Activated T-cell treated with anti-CD3 and anti-CD28 coated beads, Interleukin-2, amount 50 U/mL, for 48 hours (primary cell): ENCODE results near the gene ABCD1.

Experiments
- DNase-seq, 2 experiments: peaks; one replicate each; pipeline ENCODE4 v3.0.0-alpha.2; 2020

Gene ABCD1

GRCh38 chrX:153775293-153776119, 50.9 kb downstream of the ABCD1 start:
- DNase-seq, result no peak

GRCh38 chrX:153776120-153776599, 51.5 kb downstream of the ABCD1 start:
- no peak for DNase-seq

DNA sequence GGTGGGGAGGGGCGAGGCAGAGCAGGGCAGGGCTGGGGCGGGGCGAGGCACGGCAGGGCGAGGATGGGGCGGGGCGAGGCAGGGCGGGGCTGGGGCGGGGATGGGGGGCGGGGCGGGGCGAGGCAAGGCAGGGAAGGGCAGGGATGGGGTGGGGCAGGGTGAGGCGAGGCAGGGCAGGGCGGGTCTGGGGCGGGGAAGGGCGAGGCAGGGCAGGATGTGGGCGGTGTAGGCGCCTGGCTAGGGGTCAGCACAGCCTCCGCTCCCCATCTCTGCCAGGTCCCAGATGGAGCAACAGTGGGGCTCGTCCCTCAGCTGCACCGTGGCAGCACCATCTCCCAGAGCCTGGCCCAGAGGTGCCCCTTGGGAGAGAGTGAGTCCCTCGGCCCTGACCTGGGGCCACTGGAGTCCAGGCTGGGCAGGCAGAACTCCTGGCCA, 52.0 kb downstream of the ABCD1 start:
- no peak for DNase-seq

- DNase-seq, result no peak
Observed at GRCh38 chrX:153777261-153778090, 52.8 kb downstream of the ABCD1 start.

DNA sequence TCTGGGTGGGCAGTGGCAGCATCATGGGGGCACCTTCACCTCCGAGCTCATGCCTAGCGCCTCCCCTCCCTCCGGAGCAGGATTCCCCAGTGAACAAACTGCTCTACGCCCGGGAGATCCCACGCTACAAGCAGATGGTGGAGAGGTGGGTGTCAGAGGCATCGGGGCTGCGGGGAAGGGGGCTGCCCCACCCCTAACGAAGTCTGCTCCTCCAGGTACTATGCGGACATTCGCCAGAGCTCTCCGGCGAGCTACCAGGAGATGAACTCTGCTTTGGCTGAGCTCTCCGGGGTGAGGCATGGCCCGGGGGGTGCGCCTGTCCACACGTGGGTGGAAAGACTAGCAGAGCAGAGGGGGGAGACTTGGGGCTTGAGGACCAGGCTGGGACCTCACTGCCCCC, 53.5 kb downstream of the ABCD1 start:
- DNase-seq, result no peak

- no peak for DNase-seq
Observed at GRCh38 chrX:153778684-153779101, 54.0 kb downstream of the ABCD1 start.

DNA sequence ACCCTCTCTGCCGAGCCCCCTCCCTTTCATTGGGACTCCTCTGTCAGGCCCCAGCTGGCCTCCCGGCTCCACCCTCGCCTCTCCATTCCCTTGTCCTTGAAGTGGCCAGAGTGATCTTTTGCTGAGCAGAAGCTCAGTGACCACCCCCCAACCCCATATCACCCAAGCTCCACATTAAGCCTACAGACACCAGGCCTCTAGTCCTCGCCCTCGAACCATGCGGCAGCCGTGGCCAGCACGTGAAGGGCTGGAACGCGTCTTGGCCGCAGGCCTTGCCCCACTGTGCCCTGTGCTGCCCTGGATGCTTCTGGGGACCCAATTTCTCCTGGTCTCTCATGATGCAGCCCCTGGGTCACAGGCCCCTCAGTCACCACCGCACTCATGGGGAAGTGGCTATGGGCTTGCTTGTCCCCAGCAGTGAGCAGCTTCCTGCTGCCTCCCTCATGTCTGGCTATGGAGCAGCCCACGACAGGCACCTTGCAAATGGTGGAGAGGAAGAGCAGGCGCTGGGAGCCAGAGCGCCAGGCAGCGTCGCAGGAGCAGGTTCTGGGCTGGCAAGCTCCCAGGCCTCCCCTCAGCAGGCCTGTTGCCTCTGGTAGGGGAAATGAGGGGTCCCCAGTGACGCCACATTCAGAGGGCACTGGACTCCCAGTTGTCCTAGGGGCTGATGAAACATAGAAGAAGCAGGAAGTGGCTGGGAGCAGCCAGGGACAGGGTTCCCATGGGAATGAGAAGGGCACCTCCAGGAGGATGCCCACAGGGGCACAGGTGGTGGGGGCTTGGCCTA, 55.4 kb downstream of the ABCD1 start:
- no peak for DNase-seq

GRCh38 chrX:153780678-153781427, 56.2 kb downstream of the ABCD1 start, which contains the start of gene SRPK3:
TSS of gene SRPK3 (plus strand) at chrX:153781041. CDS start at chrX:153781087, 46 bp downstream.
- no peak for DNase-seq

DNA sequence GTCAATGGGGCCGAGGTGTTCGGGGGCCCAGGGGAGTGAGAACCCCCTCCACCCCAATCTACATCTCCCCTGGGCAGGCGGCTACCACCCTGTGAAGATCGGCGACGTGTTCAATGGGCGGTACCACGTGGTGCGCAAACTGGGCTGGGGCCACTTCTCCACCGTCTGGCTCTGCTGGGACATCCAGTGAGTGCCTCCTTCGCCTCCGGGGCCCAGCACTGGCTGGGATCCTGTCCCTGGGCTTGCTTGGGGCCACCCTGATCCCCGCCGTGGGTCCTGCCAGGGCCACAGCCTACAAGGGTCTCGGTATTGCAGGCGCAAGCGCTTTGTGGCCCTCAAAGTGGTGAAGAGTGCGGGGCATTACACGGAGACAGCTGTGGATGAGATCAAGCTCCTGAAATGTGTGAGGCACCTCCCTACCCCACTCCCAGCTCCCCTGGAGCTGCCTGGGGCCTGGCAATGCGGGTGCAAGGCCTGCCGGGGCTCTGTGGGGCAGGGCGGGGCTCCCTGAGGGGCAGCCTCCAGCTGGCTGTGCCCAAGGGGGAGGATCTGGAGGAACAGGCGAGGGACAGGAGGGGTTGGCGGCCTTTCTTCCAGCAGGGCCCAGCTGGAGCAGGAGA, 56.9 kb downstream of the ABCD1 start:
- DNase-seq, result no peak

- no peak for DNase-seq
Observed at GRCh38 chrX:153782313-153782712, 57.7 kb downstream of the ABCD1 start.

DNA sequence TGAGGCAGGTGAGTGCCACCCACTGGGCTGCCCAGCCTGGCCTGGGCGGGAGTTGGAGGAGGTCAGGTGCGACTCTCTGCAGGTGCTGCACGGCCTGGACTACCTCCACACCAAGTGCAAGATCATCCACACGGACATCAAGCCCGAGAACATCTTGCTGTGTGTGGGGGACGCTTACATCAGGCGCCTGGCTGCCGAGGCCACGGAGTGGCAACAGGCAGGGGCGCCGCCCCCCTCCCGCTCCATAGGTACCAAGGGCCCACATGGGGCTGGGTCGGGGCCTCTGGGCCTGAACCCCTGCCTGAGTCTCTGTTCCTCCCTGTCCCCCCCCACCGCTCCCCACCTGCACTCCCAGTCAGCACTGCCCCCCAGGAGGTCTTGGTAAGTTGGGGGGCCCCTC, 58.2 kb downstream of the ABCD1 start:
- DNase-seq, result no peak

DNA sequence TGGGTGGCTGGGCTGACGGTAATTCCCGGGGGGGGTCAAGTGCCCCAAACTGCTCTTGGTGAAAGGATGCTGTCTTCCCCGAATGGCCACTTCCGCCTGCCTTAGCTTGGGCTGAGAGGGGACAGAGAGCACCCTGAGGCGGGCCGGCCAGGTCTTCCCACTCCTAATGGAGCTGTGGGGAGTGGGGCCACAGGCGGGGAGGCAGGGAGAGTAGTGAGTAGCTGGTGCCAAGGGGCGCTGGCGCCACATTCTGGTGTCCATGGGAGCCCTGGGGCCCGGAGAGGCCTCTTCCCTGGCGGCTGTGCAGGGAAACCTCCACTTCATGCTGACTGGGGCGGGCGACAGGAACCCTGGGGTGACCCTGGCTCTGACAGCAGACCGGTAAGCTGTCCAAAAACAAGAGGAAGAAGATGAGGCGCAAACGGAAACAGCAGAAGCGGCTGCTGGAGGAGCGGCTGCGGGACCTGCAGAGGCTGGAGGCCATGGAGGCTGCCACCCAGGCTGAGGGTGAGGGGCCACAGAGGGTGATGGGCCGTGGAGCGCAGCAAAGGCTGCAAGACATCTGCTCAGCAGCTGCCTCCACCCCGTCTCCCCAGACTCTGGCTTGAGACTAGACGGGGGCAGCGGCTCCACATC, 58.8 kb downstream of the ABCD1 start:
- no peak for DNase-seq

GRCh38 chrX:153784325-153784967, 59.8 kb downstream of the ABCD1 start:
- no peak for DNase-seq

- DNase-seq, result no peak
Observed at GRCh38 chrX:153786669-153787068, 62.0 kb downstream of the ABCD1 start.

- DNase-seq, result no peak
Observed at GRCh38 chrX:153789654-153790053, 65.0 kb downstream of the ABCD1 start.

GRCh38 chrX:153791104-153791852, 66.6 kb downstream of the ABCD1 start:
- DNase-seq, result no peak

DNA sequence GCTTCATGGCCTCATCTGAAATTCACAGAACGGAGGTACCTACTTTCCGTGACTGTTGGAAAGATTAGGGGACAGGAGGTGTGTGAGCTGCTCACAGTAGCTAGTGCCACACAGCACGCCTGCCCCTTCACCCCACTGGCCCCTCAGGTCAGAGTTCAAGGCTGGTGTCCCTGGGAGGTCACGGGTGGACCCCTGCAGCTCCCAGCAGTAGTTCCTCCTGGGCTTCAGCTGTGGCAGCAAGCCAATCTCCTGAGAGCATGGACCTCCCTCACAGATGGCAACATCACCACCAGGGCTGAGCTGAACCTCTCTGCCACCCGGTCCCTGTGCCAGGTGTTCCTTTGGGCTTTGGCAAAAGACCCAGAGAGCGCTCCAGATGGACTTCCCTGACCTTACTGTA, 67.7 kb downstream of the ABCD1 start:
- DNase-seq, result no peak

DNA sequence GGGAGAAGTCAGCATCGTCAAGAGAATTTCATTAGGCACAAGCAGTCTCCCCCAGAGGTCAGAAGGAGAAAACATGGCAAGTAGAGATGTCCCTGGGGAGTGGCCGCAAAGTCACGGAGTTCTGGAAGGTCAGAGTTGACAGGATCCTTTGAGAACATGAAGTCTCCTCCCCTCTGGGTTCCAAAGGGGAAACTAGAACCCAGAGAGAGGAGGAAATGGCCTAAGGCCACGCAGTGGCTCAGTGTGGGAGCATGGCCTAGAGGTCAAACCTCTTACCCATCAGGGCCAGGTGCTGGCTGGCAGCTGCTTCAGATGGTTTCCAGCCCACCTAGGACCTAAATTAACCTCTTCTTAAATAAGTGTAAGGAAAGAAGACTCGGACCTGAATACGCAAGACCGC, 68.6 kb downstream of the ABCD1 start:
- DNase-seq, result no peak
